Activated CD4-positive, CD25-positive, alpha-beta regulatory T cell treated with anti-CD3 and anti-CD28 coated beads, Interleukin-2, amount 50 U/mL, for 16 hours (primary cell): Measurements from ENCODE around the gene CPNE9.
"Not testable (repeated sequence)": the region's sequence is repeated elsewhere in the genome, so short reads cannot be mapped to it uniquely, and the experiment has no call there.

Experiments used
- DNase-seq: peaks from one replicate; pipeline ENCODE4 v3.0.0-alpha.2; 2020; ENCODE audit warnings: low read depth, low spot score

The CPNE9 gene

DNA sequence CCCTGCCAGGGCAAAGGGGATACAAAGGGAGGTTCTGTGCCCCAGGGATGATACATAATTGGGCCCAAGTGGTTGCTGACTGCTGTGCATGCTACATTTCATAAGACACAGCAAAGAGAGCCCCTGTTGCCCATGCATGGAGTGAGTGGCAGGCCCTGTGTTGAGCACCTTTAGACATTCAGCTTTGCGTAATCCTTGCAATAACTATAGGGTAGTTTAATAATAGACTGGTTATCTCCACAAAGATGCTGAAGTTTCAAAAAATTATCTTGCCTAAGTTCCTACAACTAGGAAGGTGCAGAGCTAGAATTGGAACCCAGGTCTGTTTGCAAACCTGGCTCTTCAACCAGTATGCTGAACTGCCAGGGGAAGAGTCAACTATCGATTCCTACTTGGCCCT is 44.4 kb downstream of the CPNE9 start:
- DNase-seq, result no peak

DNA sequence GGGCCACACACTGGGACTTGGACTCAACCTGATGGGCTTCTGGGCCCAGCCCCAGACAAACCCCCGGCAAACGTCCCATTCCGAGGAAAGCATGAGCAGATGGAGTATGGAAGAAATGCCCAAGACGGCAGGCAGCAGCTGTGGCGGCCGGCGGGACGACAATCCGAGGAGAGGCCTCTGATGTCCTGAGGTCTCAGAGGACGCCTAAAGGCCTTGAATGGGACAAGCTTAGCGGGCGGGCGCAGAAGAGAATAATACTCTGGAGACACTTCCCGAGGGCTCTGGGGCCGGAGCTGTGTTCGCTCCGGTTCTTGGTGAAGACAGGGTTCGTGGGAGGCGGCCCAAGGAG is 45.6 kb downstream of the CPNE9 start:
- DNase-seq, result no peak

DNA sequence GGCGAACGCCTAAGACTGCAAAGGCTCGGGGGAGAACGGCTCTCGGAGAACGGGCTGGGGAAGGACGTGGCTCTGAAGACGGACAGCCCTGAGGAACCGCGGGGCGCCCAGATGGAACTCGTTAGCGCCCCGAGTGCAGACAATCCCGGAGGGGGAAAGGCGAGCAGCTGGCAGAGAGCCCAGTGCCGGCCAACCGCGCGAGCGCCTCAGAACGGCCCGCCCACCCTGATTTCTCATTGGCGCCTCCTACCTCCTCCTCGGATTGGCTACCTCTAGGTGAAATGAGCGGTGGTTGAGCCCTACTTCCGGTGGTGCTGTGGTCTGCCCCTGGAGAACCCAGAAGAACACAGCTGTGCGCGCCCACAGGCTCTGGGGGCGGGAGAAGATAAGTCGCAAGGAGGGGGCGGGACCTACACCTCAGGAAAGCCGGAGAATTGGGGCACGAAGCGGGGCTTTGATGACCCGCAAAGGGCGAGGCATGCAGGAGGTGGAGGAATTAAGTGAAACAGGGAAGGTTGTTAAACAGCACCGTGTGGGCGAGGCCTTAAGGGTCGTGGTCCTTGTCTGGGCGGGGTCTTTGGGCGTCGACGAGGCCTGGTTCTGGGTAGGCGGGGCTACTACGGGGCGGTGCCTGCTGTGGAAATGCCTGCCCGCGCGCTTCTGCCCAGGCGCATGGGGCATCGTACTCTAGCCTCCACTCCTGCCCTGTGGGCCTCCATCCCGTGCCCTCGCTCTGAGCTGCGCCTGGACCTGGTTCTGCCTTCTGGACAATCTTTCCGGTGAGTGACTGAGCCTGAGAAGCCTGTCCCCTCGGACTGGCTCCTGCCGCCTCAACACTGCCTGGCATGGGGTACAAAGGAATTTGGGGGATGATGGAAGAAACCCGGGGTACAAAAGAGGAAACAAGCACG is 46.3 kb downstream of the CPNE9 start, which contains the start of gene OGG1:
TSS of gene OGG1 (plus strand) at position 308 of the 911 bp plus-strand sequence. CDS start at position 643, 335 bp downstream.
- DNase-seq, result peak; percentile 92

DNA sequence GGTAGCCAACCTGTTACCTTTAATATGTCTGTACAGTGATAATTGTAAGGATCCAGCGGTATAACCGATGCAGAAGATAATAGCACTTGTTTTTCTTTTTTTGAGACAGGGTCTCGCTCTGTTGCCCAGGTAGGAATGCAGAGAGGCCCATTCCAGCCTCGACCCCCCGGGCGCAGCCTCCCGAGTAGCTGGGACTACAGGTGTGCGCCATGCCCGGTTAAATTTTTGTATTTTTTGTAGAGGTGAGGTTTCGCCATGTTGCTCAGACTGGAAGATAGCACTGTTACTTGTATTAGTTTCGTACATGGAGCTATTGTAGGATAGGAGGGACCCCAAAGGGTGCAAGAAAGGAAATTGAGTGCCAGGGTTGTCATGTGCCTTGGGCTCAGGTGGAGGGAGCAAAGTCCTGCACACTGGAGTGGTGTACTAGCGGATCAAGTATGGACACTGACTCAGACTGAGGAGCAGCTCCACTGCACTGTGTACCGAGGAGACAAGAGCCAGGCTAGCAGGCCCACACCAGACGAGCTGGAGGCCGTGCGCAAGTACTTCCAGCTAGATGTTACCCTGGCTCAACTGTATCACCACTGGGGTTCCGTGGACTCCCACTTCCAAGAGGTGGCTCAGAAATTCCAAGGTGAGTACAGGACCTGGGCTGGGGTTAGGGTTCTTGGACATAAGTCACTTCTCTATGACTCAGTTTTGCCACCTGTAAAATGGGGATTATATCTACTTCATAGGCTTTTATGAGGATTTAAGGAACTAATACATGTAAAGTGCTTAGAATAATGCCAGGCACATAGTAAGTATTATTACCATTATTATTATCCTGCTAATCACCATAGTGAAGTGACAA is 47.2 kb downstream of the CPNE9 start:
- DNase-seq, result no peak

DNA sequence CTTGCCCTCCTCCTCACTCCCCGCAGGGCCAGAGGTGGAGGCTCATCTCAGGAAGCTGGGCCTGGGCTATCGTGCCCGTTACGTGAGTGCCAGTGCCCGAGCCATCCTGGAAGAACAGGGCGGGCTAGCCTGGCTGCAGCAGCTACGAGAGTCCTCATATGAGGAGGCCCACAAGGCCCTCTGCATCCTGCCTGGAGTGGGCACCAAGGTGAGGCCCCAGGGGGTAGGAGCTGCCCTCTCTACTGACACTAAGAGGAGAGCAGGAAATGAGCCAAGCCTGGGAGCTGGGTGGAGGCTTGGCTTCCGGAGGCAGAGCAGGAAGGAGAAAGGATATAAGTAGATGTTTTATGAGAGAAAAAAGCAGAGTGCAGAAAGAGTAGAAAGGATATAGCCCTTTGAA is 51.0 kb downstream of the CPNE9 start:
- no peak for DNase-seq

DNA sequence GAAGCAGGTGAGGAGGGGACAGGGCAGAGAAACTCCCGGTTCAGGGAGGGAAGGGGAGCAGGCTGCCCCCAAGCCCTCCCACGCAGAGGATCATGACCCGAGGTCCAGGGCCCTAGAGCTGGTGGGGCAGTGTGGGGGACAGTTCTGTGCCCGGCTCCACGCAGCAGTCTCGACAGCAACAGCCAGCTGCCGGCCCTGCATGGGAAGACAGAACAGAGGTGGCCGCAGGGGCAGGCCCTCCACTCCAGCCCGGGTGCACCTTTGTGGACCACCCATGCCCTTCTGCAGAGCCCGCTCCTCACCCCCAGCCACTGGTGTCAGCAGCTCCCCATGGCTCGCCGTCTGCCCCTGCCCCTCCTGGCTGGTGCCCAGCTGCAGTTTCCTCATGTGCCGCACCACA is 53.8 kb downstream of the CPNE9 start:
- DNase-seq, result no peak

DNA sequence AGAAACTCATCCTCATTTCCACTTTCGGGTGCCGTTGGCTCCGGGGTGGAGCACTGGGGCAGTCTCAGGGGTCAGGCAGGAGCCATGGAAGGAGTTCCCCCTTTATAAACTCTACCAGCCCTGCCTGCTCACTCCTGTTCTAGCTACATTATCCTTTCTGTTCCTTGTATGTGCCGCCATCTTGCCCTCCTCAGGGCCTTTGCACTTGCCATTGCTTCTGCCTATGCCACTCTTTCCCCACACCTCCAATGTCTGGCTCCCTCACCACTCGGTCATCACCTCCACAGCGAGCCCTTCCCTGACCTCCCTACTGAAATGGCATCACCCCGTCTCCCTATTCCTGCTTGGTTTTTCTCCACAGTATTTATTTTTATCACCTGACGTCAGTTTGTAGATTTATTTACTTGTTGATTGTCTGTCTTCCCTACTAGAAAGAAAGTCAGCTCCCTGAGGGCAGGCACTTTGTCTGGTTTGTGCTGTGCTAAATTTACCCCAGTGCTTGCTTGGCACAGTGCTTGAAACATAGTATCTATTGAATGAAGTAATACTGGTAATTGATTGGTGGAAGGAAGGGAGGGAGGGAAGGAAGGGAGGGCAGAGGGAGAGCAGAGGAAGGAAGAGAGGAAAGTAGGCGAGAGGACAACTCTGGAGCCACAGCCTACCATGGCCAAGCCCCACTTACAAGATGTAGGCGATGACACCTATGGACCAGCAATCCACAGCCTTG is 57.3 kb downstream of the CPNE9 start:
- DNase-seq, result no peak

DNA sequence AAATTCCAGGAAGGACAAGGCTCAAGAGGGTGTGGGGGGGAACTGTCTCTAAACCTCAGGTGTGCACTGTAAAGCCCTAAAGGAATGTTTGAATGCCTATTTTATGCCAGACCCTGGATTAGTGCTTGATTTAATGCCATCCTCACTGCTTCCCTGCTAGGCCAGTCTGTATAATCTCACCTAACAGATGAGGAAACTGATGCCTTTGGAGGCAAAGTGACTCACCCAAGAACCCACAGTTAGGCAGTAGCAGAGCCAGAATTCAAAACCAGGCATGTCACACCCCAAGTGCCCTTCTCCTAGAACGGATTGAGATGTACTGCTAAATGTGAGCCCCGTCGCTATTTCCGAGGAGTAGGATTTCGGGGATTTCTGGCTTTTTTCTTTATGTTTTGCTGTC is 58.3 kb downstream of the CPNE9 start:
- DNase-seq, result no peak

DNA sequence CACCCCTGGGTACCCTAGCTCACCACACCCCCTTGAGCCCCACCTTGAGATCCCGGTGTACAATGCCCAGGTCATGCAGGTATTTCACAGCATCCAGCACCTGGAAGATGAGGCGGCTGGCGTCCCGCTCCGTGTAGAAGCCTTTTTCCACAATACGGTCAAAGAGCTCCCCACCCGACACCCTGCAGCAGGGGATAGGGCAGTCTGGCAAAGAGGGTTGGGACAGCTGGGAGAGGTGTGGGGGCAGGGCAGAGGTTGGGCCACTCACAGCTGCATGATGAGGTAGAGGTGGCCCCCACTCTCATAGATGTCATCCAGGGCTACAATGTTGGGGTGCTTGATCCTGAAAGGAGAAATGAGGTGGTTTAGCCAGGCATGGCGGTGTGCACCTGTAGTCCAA is 59.2 kb downstream of the CPNE9 start:
- DNase-seq, result no peak

DNA sequence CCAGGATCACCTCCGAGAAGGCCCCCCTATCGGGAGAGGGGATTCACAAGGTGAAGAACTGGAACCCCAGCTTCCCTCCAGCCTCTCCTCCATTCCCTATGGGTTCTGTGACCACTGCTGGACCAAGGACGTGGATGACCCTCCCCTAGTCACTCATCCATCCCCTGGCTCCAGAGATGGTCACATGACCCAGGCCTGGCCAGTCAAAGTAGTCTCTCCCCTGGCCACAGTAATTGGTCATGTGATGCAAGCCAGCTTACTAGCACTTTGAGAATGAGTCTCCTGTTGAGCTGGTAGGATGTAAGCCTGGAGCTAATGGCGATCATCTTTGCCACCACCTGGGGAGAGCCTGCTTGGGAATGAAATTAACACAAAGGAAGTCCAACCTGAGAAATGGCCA is 62.2 kb downstream of the CPNE9 start:
- no peak for DNase-seq

DNA sequence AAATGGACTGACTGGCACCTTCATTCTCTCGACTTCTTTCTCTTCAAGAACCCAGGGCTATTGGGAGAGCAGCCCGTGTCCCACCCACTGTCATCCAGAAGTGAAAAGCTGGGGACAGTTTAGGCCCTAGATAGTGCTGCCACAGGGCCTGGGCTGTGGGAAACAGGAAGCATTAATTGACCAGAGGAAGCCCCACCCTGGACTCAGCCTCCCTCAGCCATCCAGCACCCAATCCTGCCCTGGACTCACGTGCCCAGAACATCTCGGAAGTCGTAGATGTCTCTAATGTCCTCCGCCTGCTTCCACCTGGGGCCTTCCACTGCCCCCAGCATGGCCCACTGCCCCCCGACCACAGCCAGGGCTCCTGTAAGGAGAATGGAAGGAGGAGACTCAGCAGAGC is 63.8 kb downstream of the CPNE9 start:
- DNase-seq, result no peak

DNA sequence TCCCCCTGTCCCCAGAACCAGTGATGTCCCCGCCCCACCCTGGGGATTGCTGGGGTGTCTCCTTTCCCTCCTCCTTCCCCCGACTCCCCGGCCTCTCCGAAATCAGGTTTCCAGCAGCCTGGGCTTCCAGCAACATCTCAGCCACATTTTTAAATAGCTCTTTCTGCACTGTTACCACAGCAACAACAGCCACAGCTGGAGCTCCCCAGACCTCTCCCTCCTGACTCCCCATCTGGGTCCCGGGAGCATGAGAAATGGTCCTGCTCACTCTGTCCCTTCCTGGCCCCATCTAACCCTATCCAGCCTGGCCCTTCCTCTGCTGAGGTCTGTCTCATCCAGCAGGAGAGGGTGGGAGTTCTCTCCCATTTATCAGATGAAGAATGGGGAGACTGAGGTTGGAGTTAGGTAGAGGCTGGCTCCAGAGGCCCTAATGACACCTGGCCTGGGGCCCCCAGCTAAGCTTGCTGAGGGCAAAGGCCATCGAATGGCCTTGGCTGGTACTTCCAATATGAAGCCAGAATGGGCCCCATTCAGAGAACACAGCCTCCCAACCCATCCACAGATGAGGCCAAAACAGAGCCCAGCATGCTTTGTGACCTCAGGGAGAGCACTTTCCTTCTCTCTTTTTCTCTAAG is 64.6 kb downstream of the CPNE9 start:
- DNase-seq, result no peak

DNA sequence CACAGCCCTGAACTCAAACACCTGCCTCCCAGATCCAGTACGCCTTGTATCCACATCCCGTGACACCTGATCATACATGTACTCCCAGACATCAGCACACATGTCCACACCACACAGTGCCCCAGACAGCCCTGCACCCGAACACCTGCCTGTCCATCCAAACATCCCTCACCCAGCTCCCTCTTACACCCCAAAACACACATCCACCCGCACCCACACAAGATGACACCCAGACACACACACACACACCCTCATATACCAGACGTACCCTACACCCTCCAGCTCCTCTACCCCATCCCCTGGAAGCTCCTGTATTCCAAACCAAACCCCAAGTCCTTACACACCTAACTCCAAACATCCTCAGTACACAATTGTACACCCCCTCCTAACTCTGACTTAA is 65.4 kb downstream of the CPNE9 start:
- no peak for DNase-seq

DNA sequence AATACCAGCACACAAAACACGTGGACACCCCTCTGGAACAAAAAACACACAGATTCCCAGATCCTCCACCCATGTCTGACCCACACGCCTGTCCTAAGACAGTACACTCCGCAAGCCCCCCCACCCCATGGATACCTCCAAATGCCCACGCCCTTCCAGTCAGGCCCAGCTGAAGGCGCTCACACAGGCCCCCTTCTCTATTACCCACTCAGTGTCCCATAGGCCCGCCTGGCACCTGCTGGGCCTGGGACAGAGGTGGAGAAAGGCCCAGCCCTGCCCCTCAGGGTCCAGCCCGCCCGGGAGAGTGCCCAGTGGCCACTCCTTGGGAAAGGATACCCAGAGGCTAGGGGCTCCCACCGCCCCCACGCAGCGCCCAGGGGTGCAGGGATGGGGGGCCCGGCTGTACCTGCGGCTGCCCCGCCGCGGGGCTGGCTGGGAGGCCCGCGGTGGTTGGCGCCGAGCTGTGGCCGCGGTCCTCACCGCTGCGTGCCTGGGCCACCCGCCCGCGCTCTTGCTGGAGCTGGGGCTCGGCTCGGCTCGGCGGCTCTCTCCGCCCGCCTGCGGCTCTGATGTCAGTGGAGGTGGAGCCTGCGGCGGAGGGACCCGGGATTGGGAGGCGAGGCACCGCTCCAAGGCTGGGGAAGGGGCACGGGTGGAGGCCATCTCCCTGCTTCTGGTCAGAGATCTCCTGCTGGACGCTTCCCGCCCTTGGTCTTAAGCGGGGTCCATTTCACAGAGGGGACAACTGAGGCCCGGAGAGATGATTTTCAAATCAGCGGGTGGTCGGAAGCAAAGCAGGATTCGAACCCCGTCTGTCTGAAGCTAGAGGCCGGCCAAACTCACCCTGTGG is 66.0 kb downstream of the CPNE9 start, which contains the start of gene CAMK1:
TSS of gene CAMK1 (minus strand) at position 522 of the 850 bp plus-strand sequence. CDS start 2,198 bp downstream, outside the sequence.
- no peak for DNase-seq

DNA sequence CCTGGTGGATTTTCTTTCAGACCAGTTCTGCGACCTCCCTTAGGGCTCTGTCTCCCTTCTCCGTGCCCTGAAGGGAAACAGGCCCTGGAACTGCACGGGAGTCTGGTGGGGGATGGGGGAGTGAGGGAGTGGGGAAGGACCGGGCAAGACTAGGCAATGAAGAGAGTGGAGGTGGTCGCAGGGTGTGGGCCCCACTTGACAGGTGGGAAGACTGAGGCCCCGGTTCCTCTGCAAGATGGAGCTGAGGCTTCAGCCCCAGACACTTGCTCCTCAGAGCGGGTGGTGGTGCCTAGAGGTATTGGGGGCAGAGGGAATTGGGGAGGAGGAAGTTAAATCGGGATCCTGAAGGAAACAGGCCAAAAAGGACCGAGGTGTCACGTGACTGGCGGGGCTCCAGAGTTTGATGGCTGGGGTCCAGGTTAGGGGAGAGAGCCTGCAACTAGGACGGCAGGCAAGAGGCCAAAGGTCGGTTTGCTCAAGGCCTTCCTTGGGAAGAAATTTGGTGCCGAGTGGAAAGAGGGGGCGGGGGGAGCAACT is 66.7 kb downstream of the CPNE9 start:
- no peak for DNase-seq

DNA sequence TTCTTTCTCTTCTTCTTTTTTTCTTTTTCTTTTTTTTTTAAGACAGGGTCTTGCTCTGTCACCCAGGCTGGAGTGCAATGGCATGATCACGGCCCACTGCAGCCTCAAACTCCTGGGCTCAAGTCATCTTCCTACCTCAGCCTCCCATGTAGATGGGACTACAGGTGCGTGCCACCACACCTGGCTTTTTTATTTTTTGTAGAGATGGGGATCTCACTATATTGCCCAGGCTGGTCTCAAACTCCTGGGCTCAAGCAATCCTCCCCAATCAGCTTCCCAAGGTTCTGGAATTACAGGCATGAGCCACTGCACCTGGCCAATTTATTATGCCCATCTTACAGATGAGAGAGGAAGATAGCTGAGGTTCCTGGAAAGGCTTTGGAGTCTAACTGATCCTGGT is 67.4 kb downstream of the CPNE9 start:
- DNase-seq, result not testable (repeated sequence)

DNA sequence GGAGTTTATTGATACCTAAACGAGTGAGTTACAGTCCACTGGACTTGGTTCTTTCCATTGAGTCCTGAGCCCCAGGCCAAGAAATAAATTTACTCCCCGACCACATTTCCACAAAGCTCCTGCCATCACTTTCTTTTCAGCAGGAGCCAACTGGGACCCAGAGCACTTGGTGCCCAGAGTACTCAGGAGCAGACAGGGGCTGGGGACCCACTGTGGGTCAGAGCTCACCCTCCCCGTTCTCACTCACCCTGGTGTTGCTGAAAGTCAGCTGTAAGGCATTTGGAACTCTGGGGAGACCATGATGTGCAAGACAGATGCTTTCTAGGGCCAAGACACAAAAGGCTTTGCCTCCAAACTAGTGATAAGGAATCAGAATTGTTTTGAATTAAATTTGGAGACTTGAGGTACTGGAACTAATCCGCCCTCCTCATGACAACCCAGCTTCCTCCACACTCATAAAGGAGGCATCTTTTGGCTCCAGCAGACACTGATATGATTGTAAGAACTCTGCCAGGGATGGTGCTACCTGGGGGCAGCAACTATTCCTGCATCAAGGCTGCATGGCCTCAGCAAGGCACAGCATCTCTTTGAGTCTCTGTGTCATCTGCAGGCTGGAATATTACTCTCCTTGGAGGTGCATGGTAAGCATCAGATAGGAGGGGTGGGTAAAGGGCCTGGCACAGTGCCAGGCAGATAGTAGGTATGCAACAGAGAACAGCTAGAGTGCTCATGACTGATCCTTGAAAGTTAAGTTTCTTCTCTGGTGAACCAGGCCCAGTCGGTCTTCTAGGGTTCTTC is 73.5 kb downstream of the CPNE9 start:
- DNase-seq, result no peak

DNA sequence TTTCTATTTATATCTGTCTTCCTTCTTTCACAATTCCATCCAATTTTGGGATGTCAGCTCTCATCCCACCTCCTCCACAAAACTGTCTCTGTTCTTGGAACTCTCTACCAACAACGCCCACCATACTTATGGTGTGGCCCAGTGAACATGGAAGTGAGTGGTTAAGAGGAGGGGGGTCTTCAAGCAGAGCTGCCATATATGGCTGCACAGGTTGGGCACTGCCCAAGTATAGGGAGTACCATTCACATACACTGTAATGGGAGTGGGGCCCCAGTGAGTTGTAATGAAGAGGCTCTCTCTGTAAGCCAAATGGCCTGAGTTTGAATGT is 74.0 kb downstream of the CPNE9 start:
- no peak for DNase-seq
